Mucosa of descending colon (tissue), 3 donors: ENCODE measurements around the gene GRM4. TPM values are rescaled to one million over a fixed set of nuclear protein-coding genes. Genes with fewer than 3 reads are reported as not detected.

Source experiments
- ATAC-seq: fragments of 200-7000 bp; cut with Tn5 transposase; one replicate; pipeline ENCODE4 v1.9.1; 2020; ENCODE audit warnings: mild to moderate bottlenecking, moderate library complexity
- DNase-seq, 3 donors: peaks; one replicate each; pipeline ENCODE4 v3.0.0-alpha.2; 2020
- H3K36me3 ChIP-seq: fragments of 200-600 bp; one replicate; pipeline ENCODE4 v1.8.0; 2021; ENCODE audit warnings: low read depth, mild to moderate bottlenecking
- H3K4me1 ChIP-seq: fragments of 200-600 bp; one replicate; pipeline ENCODE4 v1.8.0; 2021; ENCODE audit warnings: low read depth, mild to moderate bottlenecking
- H3K4me3 ChIP-seq: fragments of 200-600 bp; one replicate; pipeline ENCODE4 v1.8.0; 2021; ENCODE audit warnings: mild to moderate bottlenecking
- H3K9me3 ChIP-seq: fragments of 200-600 bp; one replicate; pipeline ENCODE4 v1.8.0; 2021; ENCODE audit warnings: mild to moderate bottlenecking
- intact Hi-C, 2 donors: fragments of 100-400 bp; cut with DNase I in 1 of 2; cut with micrococcal nuclease in 1 of 2; formaldehyde crosslinking; loops; one replicate each; pipeline versions ENCODE4 v1.11.0 to v1.11.1; 2022; cut with DNase I, micrococcal nuclease
- microRNA-seq: library from miRNA; unstranded; fragments of <30 nt; microRNA quantifications from one replicate; pipeline ENCODE4, GENCODE V29; 2019
- total RNA-seq, 3 donors: library from RNA; stranded (reverse); fragmentation: NEBNext Ultra II Directional in 2 of 3; extraction: Animal tissue kit (Norgen Biotek cat#: 25700) in 2 of 3; gene quantifications; one replicate each; pipeline versions ENCODE4 v1.2.1 to v1.2.4, GENCODE V29; 2021 to 2023
- TF ChIP-seq, protein P1 (sequence below): fragments of 200-600 bp; IDR thresholded peaks from one replicate; pipeline ENCODE4 v1.8.0; 2022; ENCODE audit warnings: antibody characterized with exemption, mild to moderate bottlenecking
- donor health status: DM: no; HTN: no; CAD: no; lungs with moderate emphysema.
- donor health status: DM: no; HTN: no; CAD: no.
- donor health status: DM: no; HTN: yes; CAD: no.

The GRM4 gene
- total RNA-seq, 3 donors from 2014 or later = 0.22 to 0.25 TPM; not detected in 1

DNA sequence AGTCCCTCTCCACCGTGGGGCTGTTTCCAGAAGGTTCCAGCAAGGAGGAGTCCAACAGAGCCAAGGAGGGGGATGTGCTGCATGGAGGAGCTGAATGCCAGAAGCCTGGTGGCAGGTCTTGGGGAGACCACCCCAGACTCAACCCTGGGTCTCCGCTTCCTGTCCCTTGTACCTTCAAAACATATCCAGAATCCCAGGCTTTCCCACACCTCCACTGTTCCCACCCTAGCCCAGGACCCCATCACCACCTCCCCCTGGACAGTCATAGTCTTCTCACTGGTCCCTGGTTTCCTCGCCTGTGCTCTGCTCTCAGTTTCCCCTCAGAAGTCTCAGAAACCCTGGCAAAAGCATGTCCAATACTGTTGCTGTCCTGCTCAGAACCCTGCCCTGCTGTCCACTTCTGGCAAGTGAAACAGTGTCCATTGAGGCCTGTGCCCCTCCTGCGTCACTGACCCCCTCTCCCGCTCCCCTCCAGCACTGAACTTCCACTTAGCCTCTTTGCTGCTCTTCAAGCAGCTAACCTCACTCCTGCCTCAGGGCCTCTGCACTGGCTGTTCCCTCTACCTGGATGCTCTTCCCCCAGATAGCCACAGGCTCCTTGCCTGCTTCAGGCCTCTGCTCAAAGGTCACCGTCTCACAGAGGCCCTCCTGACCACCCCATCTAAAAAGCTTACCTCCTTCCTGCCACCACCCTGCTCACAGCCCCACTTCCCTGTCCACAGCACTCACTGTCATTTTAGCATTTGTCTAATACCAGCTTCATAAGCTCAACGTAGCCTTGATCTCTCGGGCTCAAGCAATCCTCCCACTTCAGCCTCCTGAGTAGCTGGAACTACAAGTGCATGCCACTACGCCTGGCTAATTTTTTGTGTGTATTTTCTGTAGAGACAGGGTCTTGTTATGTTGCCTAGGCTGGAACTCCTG, 169.2 kb downstream of the GRM4 start:
- Histone ChIP-seq H3K9me3 (peaks cover 7% of the 10 kb centered on the region), H3K4me1 (peaks cover 10% of the 10 kb centered on the region), H3K36me3 (no peaks in the 10 kb centered on the region), H3K4me3 (no peak overlapping the region)
- intact Hi-C loops = no loop called here
- ATAC-seq = peak; percentile 1
- TF ChIP-seq, protein P1, sequence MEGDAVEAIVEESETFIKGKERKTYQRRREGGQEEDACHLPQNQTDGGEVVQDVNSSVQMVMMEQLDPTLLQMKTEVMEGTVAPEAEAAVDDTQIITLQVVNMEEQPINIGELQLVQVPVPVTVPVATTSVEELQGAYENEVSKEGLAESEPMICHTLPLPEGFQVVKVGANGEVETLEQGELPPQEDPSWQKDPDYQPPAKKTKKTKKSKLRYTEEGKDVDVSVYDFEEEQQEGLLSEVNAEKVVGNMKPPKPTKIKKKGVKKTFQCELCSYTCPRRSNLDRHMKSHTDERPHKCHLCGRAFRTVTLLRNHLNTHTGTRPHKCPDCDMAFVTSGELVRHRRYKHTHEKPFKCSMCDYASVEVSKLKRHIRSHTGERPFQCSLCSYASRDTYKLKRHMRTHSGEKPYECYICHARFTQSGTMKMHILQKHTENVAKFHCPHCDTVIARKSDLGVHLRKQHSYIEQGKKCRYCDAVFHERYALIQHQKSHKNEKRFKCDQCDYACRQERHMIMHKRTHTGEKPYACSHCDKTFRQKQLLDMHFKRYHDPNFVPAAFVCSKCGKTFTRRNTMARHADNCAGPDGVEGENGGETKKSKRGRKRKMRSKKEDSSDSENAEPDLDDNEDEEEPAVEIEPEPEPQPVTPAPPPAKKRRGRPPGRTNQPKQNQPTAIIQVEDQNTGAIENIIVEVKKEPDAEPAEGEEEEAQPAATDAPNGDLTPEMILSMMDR = no peak
- DNase-seq = peak in 1 of 3 donors; percentile 27

DNA sequence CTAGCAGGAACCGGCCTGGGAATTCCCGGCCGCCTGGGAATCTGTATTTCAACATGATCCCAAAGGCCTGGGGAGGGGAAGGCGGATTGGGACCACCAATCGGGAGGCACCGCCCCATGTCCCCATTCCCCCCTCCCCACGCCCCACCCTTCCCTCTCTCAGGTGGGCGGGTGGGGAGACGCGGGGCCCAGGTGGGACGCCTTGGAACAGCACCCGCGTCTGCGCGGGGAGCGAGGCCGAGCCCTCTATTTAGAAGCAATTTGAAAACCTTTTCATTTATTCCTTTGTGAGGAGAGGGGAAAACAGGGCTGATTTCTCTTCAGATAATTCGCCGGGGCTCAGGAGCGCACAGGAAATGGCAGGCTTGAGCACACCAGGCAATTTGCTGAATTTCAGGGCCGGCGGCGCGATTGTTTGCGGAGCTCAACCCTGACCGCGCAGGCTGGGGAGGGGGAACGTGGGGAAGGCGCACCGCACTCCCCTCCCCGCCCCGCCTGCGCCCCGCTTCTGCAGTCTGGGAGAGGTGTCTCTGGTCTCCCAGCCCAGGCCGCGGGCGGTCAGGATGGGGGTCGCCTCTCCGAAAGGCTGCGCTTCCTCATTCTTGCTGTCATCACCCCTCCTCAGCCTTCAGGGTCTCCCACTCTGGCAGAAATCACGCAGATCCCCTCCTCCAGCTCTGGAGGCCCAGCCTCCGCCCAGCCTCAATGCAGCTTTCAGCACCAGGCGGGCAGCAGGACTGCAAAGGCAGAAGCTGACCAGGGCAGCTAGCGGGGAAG, 170.0 kb downstream of the GRM4 start:
- DNase-seq = peak in 1 of 3 donors; percentile 38
- H3K4me3 ChIP-seq = no peak overlapping the region
- intact Hi-C loops = no loop called here
- ATAC-seq = no peak
- peaks cover 7% of the 10 kb centered on the region for H3K9me3 ChIP-seq
- TF ChIP-seq, protein P1 = no peak
- peaks cover 6% of the 10 kb centered on the region for H3K4me1 ChIP-seq
- H3K36me3 ChIP-seq = no peaks in the 10 kb centered on the region

DNA sequence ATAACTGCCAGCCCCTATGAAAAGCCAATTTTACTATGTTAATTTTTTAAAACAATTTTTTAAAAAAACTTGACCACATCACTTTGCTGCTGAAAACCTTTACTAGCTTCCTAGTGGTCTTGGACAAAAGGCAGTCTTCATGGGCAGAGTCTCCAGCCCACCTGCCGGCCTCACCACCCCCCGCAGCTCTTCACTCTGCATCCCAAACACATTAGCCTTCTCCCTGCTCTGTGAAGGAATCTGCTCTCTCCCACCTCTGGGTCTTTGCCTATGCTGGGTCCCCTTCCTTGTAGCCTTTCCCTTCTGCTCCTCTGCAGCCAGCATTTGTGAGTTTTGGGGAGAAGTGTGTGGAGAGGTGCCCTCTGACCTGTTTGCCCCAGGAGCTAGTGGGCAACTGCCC, 171.4 kb downstream of the GRM4 start:
- peak; percentile 22 for ATAC-seq
- intact Hi-C loops = no loop called here
- peak in 1 of 3 donors; percentile 22 for DNase-seq

DNA sequence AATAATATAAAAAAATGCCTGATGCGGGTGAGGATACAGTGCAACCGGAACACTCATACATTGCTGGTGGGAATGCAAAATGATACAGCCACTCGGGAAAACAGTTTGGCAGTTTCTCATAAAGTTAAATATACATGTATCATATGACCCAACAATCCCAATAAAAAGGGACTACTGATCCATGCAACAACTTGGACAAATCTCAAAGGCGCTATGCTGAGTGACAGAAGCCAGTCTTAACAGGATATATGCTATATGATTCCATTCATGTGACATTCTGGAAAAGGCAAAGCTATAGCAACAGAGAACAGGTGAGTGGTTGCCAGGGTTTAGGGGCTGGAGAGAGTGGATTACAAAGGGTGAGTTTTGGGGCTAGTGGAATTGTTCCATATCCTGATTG, 171.9 kb downstream of the GRM4 start:
- Histone ChIP-seq H3K4me1 (peaks cover 6% of the 10 kb centered on the region), H3K36me3 (no peaks in the 10 kb centered on the region), H3K9me3 (peaks cover 7% of the 10 kb centered on the region), H3K4me3 (no peak overlapping the region)
- TF ChIP-seq, protein P1 = no peak
- intact Hi-C loops = no loop called here
- DNase-seq (peak in 2 of 3 donors; percentile 2 to 54), ATAC-seq (peak; percentile 83)

More for the DNA sequence above, 171.4 kb downstream of the GRM4 start:
- Histone ChIP-seq H3K36me3 (no peaks in the 10 kb centered on the region), H3K4me3 (no peak overlapping the region), H3K9me3 (peaks cover 7% of the 10 kb centered on the region), H3K4me1 (peaks cover 6% of the 10 kb centered on the region)
- TF ChIP-seq, protein P1 = no peak

DNA sequence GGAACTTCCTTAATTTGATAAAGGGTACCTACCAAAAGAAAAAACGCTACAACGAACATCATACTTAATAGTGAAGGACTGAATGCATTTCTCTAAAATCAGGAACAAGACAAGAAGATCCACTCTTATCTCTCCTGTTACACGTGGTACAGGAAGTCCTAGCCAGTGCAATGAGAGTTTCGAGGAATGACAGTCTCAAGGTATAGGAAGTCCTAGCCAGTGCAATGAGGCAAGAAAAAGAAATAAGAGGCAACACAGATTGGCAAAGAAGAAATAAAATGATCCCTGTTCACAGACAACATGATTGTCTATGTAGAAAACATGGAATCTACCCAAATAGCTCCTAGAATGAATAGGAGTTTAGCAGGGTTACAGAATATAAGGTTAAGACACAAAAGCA, 174.3 kb downstream of the GRM4 start:
- H3K4me1 ChIP-seq = peaks cover 6% of the 10 kb centered on the region
- DNase-seq (no peak), ATAC-seq (no peak)
- intact Hi-C loops = no loop called here
- H3K36me3 ChIP-seq = no peaks in the 10 kb centered on the region
- H3K4me3 ChIP-seq = no peak overlapping the region
- H3K9me3 ChIP-seq = peaks cover 7% of the 10 kb centered on the region
- TF ChIP-seq, protein P1 = no peak

Small RNA genes within 50 kb of the gene (microRNA-seq; reads per million reads assigned to microRNA genes)
- 1.2 reads per million for gene MIR1275

Other genes with a start within 250 kb of the GRM4 start
- gene HMGA1, start 90.8 kb upstream of the GRM4 start, total RNA-seq = 100 to 1,000 TPM in 2 of 3 donors, 10 to 100 TPM in 1; 49.4 to 176 (median 124) TPM
- gene SMIM29, start 102.9 kb upstream of the GRM4 start, total RNA-seq = 10 to 100 TPM in 2 of 3 donors, 1 to 10 TPM in 1; 6.5 to 15.1 (median 11.2) TPM
- 10 to 100 TPM; 19.1 to 48.7 (median 26.7) TPM for gene NUDT3, start 246.6 kb upstream of the GRM4 start, total RNA-seq